GM10266 (cell line): ENCODE measurements around the gene ZC3H6.

Experiments used
- DNase-seq: peaks from one replicate; pipeline ENCODE4 v3.0.0; 2012; ENCODE audit errors: extremely low spot score
- TF ChIP-seq, protein P1 (sequence below): IDR thresholded peaks from 2 replicates; pipeline ENCODE4 v1.5.1; 2012; ENCODE audit warnings: mild to moderate bottlenecking, low read depth; ENCODE audit not compliant: control insufficient read depth, insufficient read depth; ENCODE audit errors: missing control alignments

ZC3H6 gene, protein sequence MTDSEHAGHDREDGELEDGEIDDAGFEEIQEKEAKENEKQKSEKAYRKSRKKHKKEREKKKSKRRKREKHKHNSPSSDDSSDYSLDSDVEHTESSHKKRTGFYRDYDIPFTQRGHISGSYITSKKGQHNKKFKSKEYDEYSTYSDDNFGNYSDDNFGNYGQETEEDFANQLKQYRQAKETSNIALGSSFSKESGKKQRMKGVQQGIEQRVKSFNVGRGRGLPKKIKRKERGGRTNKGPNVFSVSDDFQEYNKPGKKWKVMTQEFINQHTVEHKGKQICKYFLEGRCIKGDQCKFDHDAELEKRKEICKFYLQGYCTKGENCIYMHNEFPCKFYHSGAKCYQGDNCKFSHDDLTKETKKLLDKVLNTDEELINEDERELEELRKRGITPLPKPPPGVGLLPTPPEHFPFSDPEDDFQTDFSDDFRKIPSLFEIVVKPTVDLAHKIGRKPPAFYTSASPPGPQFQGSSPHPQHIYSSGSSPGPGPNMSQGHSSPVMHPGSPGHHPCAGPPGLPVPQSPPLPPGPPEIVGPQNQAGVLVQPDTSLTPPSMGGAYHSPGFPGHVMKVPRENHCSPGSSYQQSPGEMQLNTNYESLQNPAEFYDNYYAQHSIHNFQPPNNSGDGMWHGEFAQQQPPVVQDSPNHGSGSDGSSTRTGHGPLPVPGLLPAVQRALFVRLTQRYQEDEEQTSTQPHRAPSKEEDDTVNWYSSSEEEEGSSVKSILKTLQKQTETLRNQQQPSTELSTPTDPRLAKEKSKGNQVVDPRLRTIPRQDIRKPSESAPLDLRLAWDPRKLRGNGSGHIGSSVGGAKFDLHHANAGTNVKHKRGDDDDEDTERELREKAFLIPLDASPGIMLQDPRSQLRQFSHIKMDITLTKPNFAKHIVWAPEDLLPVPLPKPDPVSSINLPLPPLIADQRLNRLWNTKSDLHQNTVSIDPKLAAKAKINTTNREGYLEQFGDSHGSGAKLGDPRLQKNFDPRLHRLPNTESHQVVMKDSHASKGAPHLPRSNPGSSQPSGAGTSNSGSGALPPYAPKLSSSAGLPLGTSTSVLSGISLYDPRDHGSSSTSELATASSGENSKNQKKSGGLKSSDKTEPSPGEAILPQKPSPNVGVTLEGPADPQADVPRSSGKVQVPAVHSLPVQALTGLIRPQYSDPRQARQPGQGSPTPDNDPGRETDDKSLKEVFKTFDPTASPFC

DNA sequence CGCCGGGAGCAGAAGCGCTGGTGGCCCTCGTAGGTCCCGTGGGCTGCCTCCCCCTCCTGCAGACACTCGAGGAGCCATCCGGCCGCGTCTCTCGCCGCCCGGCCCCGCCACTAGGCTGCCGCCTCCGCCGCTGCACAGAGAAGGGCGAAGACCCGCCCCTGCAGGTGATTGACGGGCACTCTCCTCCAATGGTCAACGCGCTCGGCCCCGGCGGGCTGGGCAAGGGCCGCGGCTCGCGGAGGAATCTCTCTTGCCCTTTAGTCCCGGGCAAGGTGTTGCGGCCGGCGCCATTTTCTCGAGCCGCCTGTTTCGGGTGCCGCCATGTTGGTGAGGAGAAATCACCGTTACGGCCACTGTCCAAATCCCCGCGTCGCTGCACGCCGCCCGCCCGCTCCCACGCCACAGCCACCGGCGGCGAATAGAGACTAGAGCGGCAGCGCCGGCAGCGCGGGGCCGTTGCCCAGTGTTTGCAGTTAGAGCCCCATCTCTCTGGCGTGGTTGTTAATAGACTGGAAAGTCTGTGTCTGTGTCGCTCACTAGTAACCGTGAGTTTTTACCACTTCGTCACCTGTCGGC lies at the start of gene ZC3H6:
ZC3H6 (plus strand) TSS at position 287 of the 576 bp plus-strand sequence. CDS start 398 bp downstream, outside the sequence.
- TF ChIP-seq, protein P1, sequence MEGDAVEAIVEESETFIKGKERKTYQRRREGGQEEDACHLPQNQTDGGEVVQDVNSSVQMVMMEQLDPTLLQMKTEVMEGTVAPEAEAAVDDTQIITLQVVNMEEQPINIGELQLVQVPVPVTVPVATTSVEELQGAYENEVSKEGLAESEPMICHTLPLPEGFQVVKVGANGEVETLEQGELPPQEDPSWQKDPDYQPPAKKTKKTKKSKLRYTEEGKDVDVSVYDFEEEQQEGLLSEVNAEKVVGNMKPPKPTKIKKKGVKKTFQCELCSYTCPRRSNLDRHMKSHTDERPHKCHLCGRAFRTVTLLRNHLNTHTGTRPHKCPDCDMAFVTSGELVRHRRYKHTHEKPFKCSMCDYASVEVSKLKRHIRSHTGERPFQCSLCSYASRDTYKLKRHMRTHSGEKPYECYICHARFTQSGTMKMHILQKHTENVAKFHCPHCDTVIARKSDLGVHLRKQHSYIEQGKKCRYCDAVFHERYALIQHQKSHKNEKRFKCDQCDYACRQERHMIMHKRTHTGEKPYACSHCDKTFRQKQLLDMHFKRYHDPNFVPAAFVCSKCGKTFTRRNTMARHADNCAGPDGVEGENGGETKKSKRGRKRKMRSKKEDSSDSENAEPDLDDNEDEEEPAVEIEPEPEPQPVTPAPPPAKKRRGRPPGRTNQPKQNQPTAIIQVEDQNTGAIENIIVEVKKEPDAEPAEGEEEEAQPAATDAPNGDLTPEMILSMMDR = peak; percentile 10
- peak; percentile 97 for DNase-seq

DNA sequence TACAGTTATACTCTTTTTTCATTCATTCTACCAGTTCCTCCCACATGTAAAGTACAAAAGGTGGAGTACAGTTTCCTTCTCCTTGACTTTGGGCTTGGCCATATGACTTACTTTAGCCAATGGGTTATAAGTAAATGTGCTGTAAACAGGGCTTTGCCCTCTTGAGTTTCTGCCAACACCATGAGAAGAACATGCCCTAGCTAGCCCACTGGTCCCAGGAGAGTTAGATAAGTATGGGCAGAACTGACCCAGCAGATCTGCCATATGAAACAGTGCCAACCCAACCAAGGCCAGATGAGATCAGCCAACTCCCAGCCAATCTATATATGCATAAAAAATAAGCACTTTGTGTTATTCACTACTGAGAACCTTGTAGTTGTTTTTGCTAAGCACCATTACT lies 46.0 kb upstream of the ZC3H6 start:
- TF ChIP-seq, protein P1 = no peak
- no peak for DNase-seq

DNA sequence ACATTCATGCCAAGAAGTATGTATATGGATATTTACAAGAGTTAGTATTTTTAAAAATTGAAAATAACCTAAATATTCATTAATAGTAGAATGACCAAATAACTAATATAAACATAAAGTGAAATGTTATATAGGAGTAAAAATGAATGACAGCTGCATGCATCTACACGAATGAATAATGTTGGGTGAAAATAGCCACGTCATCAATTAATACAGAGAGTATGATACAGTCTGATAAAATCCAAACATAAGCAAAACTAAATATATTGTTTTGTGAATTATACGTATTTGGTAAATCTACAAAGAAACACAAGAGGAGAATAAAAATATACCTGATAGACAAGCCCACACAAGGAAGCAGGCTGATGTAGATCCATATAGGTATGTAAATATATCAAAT lies 45.0 kb upstream of the ZC3H6 start:
- TF ChIP-seq, protein P1 = no peak
- no peak for DNase-seq

DNA sequence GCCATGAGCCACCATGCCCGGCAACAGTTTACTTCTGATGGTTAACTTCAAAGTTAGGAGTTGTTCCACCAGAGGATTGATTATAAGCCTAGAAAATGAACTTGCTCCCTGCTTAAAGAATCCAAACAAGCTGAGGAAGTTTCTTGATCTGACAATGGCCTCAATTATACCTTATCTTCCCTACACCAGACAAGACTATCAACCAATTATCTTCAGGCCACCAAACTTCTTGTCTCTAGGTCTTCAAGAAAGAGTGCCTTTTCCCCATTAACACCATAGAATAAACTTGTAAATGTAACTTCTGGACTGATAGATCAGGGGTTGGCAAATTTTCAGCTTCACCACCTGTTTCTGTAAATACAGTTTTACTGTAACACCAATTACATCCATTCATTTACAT lies 35.5 kb upstream of the ZC3H6 start:
- no peak for DNase-seq
- TF ChIP-seq, protein P1 = no peak

DNA sequence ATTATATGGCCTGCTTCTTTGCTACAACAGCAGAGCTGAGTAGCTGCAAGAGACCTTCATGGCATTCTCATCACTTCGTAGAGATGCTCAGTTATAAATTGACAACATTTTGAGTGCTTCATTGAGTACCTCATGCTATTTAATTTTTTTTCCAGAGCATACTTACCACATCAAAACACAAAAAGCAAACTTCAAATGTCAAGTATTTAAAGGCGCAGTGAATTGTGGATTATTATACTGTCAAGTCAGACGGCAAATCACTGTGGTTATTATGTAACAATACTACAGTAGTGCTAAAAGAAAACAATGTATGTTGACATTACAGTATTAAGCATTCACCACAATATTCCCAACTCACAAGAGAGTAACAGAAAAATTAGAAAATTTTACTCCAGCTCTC lies 33.0 kb upstream of the ZC3H6 start:
- TF ChIP-seq, protein P1 = no peak
- no peak for DNase-seq

DNA sequence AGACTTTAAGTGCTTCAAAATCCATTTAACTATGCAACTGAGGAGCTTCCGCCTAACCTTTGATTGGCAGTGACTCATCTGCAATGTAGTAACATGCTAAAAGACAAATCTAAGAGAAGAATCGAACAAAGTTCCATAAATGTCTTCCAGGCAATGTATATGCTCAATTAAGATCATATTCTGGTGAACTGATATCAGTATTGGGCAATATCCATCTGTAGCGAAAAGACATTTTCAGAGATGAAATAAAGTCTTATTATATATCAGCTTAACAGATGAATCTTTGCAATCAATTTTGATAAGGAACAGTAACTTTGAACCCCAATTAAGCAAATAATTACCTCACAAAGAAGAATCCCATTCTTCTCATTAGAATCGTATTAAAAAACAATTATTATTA lies 32.2 kb upstream of the ZC3H6 start:
- DNase-seq = no peak
- TF ChIP-seq, protein P1 = no peak
